Measurements from ENCODE around the gene EFNB2. TPM values are rescaled to one million over a fixed set of nuclear protein-coding genes. Genes with fewer than 3 reads are reported as not detected.

The EFNB2 gene
- total RNA-seq, 1 experiment from 2014 or later = 4.7 TPM

DNA sequence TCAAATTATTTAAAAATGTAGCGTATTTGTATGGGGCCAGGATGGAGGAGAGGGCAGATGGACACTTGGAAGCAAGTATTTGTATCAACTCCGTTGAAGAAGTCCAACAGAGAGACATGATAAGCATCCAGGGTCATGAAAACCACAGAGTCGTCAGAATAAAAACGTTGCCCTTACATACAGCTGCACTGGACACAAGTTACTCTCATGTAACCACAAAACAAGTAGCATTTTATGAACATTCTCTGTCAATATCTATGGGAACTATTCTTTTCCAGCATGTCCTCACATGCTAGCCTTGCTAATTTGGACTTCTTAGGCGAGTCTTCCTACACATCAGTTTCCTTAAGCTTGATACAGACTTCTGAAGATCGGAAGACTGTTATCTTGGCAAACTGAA is 35.0 kb downstream of the EFNB2 start:
- TF ChIP-seq SIN3A (IDR thresholded peaks at IDR 0.05; ENCODE audit: borderline replicate concordance, insufficient read depth, low read depth, low read length) (no peak), POLR2AphosphoS5 (IDR thresholded peaks at IDR 0.05; ENCODE audit: low read depth, low read length) (no peak), TCF7L2 (IDR thresholded peaks at IDR 0.05; ENCODE audit: low read depth, low read length) (no peak)
- TF ChIP-seq, protein P1, sequence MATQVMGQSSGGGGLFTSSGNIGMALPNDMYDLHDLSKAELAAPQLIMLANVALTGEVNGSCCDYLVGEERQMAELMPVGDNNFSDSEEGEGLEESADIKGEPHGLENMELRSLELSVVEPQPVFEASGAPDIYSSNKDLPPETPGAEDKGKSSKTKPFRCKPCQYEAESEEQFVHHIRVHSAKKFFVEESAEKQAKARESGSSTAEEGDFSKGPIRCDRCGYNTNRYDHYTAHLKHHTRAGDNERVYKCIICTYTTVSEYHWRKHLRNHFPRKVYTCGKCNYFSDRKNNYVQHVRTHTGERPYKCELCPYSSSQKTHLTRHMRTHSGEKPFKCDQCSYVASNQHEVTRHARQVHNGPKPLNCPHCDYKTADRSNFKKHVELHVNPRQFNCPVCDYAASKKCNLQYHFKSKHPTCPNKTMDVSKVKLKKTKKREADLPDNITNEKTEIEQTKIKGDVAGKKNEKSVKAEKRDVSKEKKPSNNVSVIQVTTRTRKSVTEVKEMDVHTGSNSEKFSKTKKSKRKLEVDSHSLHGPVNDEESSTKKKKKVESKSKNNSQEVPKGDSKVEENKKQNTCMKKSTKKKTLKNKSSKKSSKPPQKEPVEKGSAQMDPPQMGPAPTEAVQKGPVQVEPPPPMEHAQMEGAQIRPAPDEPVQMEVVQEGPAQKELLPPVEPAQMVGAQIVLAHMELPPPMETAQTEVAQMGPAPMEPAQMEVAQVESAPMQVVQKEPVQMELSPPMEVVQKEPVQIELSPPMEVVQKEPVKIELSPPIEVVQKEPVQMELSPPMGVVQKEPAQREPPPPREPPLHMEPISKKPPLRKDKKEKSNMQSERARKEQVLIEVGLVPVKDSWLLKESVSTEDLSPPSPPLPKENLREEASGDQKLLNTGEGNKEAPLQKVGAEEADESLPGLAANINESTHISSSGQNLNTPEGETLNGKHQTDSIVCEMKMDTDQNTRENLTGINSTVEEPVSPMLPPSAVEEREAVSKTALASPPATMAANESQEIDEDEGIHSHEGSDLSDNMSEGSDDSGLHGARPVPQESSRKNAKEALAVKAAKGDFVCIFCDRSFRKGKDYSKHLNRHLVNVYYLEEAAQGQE (IDR thresholded peaks at IDR 0.05; ENCODE audit: insufficient read depth in 1 of 2, low read depth in 2 of 2, low read length in 1 of 2) = no peak
- TF ChIP-seq, protein P2, sequence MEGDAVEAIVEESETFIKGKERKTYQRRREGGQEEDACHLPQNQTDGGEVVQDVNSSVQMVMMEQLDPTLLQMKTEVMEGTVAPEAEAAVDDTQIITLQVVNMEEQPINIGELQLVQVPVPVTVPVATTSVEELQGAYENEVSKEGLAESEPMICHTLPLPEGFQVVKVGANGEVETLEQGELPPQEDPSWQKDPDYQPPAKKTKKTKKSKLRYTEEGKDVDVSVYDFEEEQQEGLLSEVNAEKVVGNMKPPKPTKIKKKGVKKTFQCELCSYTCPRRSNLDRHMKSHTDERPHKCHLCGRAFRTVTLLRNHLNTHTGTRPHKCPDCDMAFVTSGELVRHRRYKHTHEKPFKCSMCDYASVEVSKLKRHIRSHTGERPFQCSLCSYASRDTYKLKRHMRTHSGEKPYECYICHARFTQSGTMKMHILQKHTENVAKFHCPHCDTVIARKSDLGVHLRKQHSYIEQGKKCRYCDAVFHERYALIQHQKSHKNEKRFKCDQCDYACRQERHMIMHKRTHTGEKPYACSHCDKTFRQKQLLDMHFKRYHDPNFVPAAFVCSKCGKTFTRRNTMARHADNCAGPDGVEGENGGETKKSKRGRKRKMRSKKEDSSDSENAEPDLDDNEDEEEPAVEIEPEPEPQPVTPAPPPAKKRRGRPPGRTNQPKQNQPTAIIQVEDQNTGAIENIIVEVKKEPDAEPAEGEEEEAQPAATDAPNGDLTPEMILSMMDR (IDR thresholded peaks at IDR 0.05) = no peak
- intact Hi-C loops (cut with micrococcal nuclease; ENCODE audit: unreplicated experiment) = no loop called here
- in situ Hi-C loops (cut with HindIII; ENCODE audit: low pct_unique_long_range_greater_than_20kb, low sequenced_read_pairs) = no loop called here
- POLR2A ChIA-PET = no interaction called here
- BruUV-seq (replicated peaks) = no TSS peak
- DNase-seq (ENCODE audit: low read depth, low spot score) = no peak
- Histone ChIP-seq H3K36me3 (ENCODE audit: control insufficient read depth, insufficient read depth, low read length) (no peaks in the 10 kb centered on the region), H3K4me1 (ENCODE audit: control insufficient read depth, insufficient read depth, low read length) (no peaks in the 10 kb centered on the region), H3K4me3 (ENCODE audit: low read depth in 2 of 2, low read length in 2 of 2) (no peak overlapping the region), H3K27ac (ENCODE audit: low read length) (no peak overlapping the region), H3K27me3 (ENCODE audit: control insufficient read depth, insufficient read depth, low read length) (no peaks in the 10 kb centered on the region), H3K9me3 (ENCODE audit: control insufficient read depth, insufficient read depth, low read depth, low read length) (no peaks in the 10 kb centered on the region)
- CTCF ChIA-PET = no interaction called here
- ATAC-seq = no peak

DNA sequence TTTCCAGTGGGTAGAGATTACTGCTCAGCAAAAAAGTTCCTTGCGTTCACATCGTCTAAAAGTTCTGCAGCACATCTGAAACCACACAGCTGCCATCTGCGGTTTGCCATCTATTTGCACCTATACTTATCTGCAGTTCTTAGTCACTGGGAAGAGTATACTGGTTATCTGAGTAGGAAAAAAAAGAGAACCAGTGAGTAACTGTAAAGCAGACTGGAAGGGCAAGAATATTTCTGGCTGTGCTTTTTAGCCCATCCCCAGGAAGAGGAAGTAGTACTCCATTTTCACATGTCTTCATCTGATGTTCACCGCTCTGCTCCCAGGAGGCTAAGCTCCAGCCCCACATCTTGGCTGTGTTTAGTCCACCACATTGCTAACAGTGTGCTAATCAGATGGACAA is 35.6 kb downstream of the EFNB2 start:
- ChIA-PET CTCF (no interaction called here), POLR2A (no interaction called here)
- no TSS peak for BruUV-seq (replicated peaks)
- DNase-seq (ENCODE audit: low read depth, low spot score) = no peak
- H3K27me3 ChIP-seq (ENCODE audit: control insufficient read depth, insufficient read depth, low read length) = no peaks in the 10 kb centered on the region
- intact Hi-C loops (cut with micrococcal nuclease; ENCODE audit: unreplicated experiment) (no loop called here), in situ Hi-C loops (cut with HindIII; ENCODE audit: low pct_unique_long_range_greater_than_20kb, low sequenced_read_pairs) (no loop called here)
- no peaks in the 10 kb centered on the region for H3K4me1 ChIP-seq (ENCODE audit: control insufficient read depth, insufficient read depth, low read length)
- ATAC-seq = no peak
- TF ChIP-seq, protein P2 (IDR thresholded peaks at IDR 0.05) = no peak
- TF ChIP-seq TCF7L2 (IDR thresholded peaks at IDR 0.05; ENCODE audit: low read depth, low read length) = no peak
- no peak overlapping the region for H3K4me3 ChIP-seq (ENCODE audit: low read depth in 2 of 2, low read length in 2 of 2)
- H3K27ac ChIP-seq (ENCODE audit: low read length) = no peak overlapping the region
- H3K9me3 ChIP-seq (ENCODE audit: control insufficient read depth, insufficient read depth, low read depth, low read length) = no peaks in the 10 kb centered on the region
- no peaks in the 10 kb centered on the region for H3K36me3 ChIP-seq (ENCODE audit: control insufficient read depth, insufficient read depth, low read length)

DNA sequence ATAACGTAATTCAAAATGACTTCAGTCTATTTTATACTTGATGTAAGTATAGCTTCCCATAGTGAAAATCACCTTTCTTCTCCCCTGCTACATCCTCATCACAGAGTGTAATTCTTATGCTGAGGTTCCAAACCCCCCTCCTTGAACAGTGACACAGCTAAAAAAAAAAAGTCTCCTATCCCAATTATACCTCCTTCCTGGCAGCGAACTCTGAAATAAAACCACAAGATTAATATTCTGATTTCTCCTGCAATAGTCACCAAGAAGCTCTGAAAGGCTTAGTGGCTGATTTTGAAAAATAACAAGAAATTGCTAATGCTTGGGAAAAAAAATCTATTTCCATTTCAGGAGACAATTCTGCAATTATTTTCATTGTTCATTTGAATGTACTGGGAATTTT is 36.3 kb downstream of the EFNB2 start:
- Histone ChIP-seq H3K4me1 (ENCODE audit: control insufficient read depth, insufficient read depth, low read length) (no peaks in the 10 kb centered on the region), H3K36me3 (ENCODE audit: control insufficient read depth, insufficient read depth, low read length) (no peaks in the 10 kb centered on the region), H3K27ac (ENCODE audit: low read length) (no peak overlapping the region), H3K27me3 (ENCODE audit: control insufficient read depth, insufficient read depth, low read length) (no peaks in the 10 kb centered on the region), H3K9me3 (ENCODE audit: control insufficient read depth, insufficient read depth, low read depth, low read length) (no peaks in the 10 kb centered on the region), H3K4me3 (ENCODE audit: low read depth in 2 of 2, low read length in 2 of 2) (no peak overlapping the region)
- ChIA-PET CTCF (no interaction called here), POLR2A (no interaction called here)
- no TSS peak for BruUV-seq (replicated peaks)
- TF ChIP-seq, protein P1 (IDR thresholded peaks at IDR 0.05; ENCODE audit: insufficient read depth in 1 of 2, low read depth in 2 of 2, low read length in 1 of 2) = no peak
- TF ChIP-seq SIN3A (IDR thresholded peaks at IDR 0.05; ENCODE audit: borderline replicate concordance, insufficient read depth, low read depth, low read length) = no peak
- TF ChIP-seq TCF7L2 (IDR thresholded peaks at IDR 0.05; ENCODE audit: low read depth, low read length) = no peak
- DNase-seq (ENCODE audit: low read depth, low spot score) = no peak
- ATAC-seq = no peak
- intact Hi-C loops (cut with micrococcal nuclease; ENCODE audit: unreplicated experiment) (no loop called here), in situ Hi-C loops (cut with HindIII; ENCODE audit: low pct_unique_long_range_greater_than_20kb, low sequenced_read_pairs) (no loop called here)
